ENCODE data around the gene TRAF3.

DNA sequence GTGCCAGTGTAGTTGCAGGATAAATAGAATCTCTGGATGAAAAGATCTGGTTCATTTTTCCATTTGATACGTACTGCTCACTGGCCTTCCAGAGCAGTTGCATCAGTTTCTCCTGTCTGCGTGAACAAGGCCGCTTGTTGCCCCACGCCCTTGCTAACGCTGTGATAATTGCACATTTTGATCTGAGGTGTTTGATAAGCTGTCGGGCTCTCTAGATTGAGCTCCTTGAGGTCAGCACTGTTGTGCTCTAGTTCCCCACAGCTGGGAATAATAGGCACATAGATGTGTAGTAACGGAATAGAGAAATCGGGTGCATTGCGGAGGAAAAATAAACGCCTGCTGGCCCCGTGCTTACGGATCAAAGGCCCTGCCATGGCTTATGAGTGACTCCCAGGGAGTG is 42.8 kb upstream of the TRAF3 start:
- TF ChIP-seq POLR2A (IDR thresholded peaks at IDR 0.05), result no peak
- TF ChIP-seq, protein P1, sequence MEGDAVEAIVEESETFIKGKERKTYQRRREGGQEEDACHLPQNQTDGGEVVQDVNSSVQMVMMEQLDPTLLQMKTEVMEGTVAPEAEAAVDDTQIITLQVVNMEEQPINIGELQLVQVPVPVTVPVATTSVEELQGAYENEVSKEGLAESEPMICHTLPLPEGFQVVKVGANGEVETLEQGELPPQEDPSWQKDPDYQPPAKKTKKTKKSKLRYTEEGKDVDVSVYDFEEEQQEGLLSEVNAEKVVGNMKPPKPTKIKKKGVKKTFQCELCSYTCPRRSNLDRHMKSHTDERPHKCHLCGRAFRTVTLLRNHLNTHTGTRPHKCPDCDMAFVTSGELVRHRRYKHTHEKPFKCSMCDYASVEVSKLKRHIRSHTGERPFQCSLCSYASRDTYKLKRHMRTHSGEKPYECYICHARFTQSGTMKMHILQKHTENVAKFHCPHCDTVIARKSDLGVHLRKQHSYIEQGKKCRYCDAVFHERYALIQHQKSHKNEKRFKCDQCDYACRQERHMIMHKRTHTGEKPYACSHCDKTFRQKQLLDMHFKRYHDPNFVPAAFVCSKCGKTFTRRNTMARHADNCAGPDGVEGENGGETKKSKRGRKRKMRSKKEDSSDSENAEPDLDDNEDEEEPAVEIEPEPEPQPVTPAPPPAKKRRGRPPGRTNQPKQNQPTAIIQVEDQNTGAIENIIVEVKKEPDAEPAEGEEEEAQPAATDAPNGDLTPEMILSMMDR (IDR thresholded peaks at IDR 0.05), result no peak
